Left ventricle myocardium inferior (tissue), 1 donor: ENCODE data around the gene ALX4. TPM values are rescaled to one million over a fixed set of nuclear protein-coding genes. Genes with fewer than 3 reads are reported as not detected.

Experiments
- DNase-seq: peaks from one replicate; pipeline ENCODE4 v3.0.0-alpha.2; 2020
- H3K27ac ChIP-seq: fragments of 200-600 bp; replicated peaks from 2 replicates; pipeline ENCODE4 v1.8.0; 2021
- H3K27me3 ChIP-seq: fragments of 200-600 bp; 2 replicates; pipeline ENCODE4 v1.8.0; 2021; ENCODE audit warnings: low read depth
- H3K36me3 ChIP-seq: fragments of 200-600 bp; 2 replicates; pipeline ENCODE4 v1.8.0; 2021
- H3K4me1 ChIP-seq: fragments of 200-600 bp; 2 replicates; pipeline ENCODE4 v1.8.0; 2021
- H3K4me3 ChIP-seq: fragments of 200-600 bp; 2 replicates; pipeline ENCODE4 v1.8.0; 2021; ENCODE audit warnings: mild to moderate bottlenecking, moderate library complexity
- H3K9me3 ChIP-seq: fragments of 200-600 bp; replicated peaks from 2 replicates; pipeline ENCODE4 v1.8.0; 2021
- intact Hi-C: fragments of 100-400 bp; cut with micrococcal nuclease; formaldehyde crosslinking; loops from one replicate; pipeline ENCODE4 v1.11.0; 2022
- total RNA-seq: library from RNA; stranded (reverse); fragmentation: NEBNext Ultra II Directional; extraction: Animal tissue kit (Norgen Biotek cat#: 25700); gene quantifications from one replicate; pipeline ENCODE4 v1.2.1, GENCODE V29; 2021
- TF ChIP-seq, protein P1 (sequence below): fragments of 200-600 bp; IDR thresholded peaks from 2 replicates; pipeline ENCODE4 v1.8.0; 2021; ENCODE audit warnings: antibody characterized with exemption, mild to moderate bottlenecking, borderline replicate concordance
- donor health status: DM: no; HTN: yes; CAD: no; lungs with severe emphysema.

ALX4 gene
- total RNA-seq, 1 donor from 2014 or later, result not detected

DNA sequence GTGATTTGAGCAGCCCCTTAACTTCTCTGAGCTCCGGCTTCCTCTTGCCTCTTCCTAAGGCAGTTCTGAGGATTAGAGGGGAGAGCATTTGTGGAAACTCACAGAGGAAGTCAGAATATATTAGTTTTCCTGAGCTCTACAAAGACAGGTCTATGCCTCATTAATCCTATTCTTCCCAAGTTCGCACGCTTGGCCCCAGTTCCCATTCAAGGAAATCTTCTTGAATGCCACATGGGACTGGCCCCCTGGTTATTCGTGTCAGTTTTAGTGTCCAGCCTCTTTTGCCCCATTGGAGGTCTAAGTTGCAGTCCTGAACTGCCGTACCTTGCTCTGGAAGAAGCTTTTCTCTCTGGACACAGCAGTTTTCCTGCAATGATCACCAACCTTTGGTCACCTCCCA lies 37.6 kb upstream of the ALX4 start:
- no peak for DNase-seq
- Histone ChIP-seq H3K36me3 (no peaks in the 10 kb centered on the region), H3K27me3 (peaks cover 39% of the 10 kb centered on the region), H3K9me3 (no peaks in the 10 kb centered on the region), H3K4me1 (no peaks in the 10 kb centered on the region), H3K27ac (no peak overlapping the region), H3K4me3 (no peak overlapping the region)
- TF ChIP-seq, protein P1, sequence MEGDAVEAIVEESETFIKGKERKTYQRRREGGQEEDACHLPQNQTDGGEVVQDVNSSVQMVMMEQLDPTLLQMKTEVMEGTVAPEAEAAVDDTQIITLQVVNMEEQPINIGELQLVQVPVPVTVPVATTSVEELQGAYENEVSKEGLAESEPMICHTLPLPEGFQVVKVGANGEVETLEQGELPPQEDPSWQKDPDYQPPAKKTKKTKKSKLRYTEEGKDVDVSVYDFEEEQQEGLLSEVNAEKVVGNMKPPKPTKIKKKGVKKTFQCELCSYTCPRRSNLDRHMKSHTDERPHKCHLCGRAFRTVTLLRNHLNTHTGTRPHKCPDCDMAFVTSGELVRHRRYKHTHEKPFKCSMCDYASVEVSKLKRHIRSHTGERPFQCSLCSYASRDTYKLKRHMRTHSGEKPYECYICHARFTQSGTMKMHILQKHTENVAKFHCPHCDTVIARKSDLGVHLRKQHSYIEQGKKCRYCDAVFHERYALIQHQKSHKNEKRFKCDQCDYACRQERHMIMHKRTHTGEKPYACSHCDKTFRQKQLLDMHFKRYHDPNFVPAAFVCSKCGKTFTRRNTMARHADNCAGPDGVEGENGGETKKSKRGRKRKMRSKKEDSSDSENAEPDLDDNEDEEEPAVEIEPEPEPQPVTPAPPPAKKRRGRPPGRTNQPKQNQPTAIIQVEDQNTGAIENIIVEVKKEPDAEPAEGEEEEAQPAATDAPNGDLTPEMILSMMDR, result no peak
- intact Hi-C loops, result no loop called here

GRCh38 chr11:44346983-44347382 lies 37.0 kb upstream of the ALX4 start:
- Histone ChIP-seq H3K4me1 (no peaks in the 10 kb centered on the region), H3K9me3 (no peaks in the 10 kb centered on the region), H3K36me3 (no peaks in the 10 kb centered on the region), H3K27me3 (peaks cover 39% of the 10 kb centered on the region), H3K4me3 (no peak overlapping the region), H3K27ac (no peak overlapping the region)
- intact Hi-C loops, result no loop called here
- TF ChIP-seq, protein P1, result no peak
- DNase-seq, result no peak

- Histone ChIP-seq H3K4me3 (no peak overlapping the region), H3K27ac (no peak overlapping the region), H3K9me3 (no peaks in the 10 kb centered on the region), H3K36me3 (no peaks in the 10 kb centered on the region), H3K4me1 (no peaks in the 10 kb centered on the region), H3K27me3 (peaks cover 33% of the 10 kb centered on the region)
- DNase-seq, result no peak
- TF ChIP-seq, protein P1, result no peak
- intact Hi-C loops, result no loop called here
Observed at GRCh38 chr11:44345781-44346180, 35.8 kb upstream of the ALX4 start.

DNA sequence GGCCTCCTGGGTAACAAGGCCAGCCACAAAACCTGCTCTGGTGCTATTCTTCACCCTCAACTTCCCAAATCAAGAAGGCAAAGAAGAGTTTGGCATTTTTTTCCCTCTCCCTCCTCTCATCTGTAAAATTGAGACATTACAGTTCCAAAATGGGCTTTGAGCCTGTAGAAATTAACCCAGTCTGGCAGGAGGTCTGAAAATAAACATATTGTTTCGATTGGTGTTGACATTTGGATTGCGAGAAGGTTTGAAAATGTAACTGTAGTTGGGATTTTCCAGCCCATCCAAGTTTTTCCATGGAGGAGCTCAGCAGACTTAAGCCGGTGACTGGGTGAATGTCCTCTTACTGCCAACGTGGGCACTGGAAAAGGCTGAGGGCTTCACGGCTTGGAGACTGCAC lies 35.0 kb upstream of the ALX4 start:
- no peak for DNase-seq
- H3K27ac ChIP-seq, result no peak overlapping the region
- TF ChIP-seq, protein P1, result no peak
- no peaks in the 10 kb centered on the region for H3K4me1 ChIP-seq
- intact Hi-C loops, result no loop called here
- H3K27me3 ChIP-seq, result peaks cover 27% of the 10 kb centered on the region
- no peaks in the 10 kb centered on the region for H3K36me3 ChIP-seq
- no peak overlapping the region for H3K4me3 ChIP-seq
- H3K9me3 ChIP-seq, result no peaks in the 10 kb centered on the region

GRCh38 chr11:44344423-44344820 lies 34.5 kb upstream of the ALX4 start:
- Histone ChIP-seq H3K27ac (no peak overlapping the region), H3K9me3 (no peaks in the 10 kb centered on the region), H3K36me3 (no peaks in the 10 kb centered on the region), H3K4me3 (no peak overlapping the region), H3K27me3 (peaks cover 30% of the 10 kb centered on the region), H3K4me1 (no peaks in the 10 kb centered on the region)
- no peak for DNase-seq
- intact Hi-C loops, result no loop called here
- TF ChIP-seq, protein P1, result no peak

DNA sequence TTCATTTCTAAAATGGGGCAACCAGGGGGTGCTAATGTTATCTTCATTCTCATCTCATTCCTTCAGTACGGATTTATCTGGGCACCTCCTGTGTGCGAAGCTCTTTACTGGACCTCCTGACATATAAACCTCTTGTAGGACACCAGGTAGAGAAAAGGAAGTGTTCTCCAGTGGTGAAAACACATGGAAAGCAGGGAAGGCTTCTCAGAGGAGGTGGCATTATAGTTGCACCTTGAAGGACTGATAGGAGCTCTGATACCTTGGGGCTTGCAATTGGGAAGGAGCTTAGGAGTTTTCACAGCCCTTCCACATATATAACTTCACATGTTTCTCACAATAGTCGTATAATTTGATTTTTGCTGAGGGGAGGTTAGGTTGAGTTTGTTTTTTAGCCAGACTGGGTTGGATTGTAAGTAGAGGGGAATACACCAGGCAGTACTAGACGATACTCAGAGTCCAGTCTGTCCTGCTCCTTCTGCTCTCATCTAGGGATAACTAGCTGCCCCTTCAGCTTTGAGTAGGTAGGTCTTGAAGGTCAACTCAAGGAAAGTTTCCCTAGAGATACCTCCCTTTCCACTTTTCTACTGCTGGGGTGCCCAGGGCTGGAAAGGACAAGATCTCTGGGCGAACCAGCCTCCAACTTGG lies 34.0 kb upstream of the ALX4 start:
- Histone ChIP-seq H3K9me3 (no peaks in the 10 kb centered on the region), H3K27me3 (peaks cover 34% of the 10 kb centered on the region), H3K4me1 (no peaks in the 10 kb centered on the region), H3K36me3 (no peaks in the 10 kb centered on the region), H3K4me3 (no peak overlapping the region), H3K27ac (no peak overlapping the region)
- TF ChIP-seq, protein P1, result no peak
- intact Hi-C loops, result no loop called here
- no peak for DNase-seq
